NCI-H1694 treated with DMSO at 0.1 percent for 48 hours (cell line): ENCODE measurements around the gene IQSEC1.

Experiments used
- DNase-seq: peaks from one replicate; lab custom pipeline; 2025; lab: John Stamatoyannopoulos, UW

IQSEC1 gene

DNA sequence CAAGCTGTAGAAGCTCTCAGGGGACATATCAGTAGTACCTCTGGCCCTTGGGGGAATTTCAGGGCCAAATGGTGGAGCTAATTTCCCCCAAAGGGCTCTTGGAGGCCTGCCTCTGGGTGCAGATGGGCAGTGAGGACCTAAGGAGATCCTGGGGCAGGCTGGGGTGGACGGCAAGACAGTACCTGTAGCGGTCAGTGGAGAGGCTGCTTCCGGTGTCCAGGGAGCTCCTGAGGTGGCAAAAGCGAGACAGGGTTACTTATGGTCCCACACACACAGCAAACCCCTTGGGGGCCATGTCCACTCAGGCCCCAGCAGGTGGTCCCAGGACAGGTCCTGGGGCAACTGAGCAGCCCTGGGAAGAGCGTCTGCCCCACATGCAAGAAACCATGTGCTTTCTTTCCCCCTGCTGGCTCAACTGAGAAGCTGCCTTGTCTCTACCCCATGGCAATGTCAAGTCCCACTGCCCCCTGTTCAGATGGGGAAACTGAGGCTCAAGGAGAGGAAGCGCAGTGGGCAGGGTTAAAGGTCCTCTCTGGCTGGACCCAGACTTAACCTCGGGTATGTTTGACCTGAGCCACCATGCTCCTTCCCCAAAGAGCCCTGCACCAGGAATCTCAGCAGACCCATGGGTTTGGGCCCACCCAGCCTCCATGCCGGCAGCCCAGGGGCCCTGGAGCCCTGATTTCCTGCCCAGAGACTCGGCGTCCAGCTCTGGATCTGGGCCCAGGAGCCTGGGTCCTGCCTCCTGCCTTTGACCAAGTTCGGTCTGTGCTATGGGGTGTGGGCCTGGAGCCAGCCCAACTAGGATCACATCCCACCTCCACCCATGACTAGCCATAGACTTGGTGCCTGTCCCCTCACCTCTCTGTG is 25.7 kb downstream of the IQSEC1 start:
- DNase-seq: no peak

DNA sequence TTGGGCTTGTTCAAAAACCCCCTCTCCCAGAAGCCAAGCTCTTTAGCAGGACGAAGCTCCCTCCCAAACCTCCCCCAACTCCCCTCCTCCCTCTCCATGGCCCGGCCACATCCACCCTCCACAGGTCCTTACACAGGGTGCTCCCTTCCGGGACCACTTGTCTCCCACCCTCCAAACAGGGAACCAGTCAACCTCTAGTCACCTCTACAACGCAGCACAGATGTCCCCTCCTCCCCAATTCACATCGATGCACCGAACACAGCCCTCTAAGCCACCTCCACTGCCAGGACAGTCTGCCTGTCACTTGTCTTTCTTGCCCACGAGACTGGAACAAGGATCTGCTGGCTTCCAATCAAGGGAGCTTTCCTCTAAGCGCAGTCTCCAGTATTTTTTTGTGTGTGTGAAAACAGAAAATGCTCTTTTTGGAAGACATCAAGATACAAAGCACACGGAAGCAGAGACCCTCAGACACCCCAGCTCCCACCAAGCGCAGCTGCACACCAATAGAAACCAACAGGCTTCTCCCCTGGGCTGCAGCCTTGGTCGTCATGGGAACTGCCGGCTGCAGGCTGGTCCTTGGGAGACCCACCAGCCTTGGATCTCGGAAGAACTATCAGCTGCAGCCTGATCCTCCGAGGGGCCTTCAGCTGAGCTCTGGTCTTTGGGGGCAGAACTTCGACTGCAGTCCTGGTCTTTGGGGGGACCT is 26.5 kb downstream of the IQSEC1 start:
- DNase-seq: no peak

DNA sequence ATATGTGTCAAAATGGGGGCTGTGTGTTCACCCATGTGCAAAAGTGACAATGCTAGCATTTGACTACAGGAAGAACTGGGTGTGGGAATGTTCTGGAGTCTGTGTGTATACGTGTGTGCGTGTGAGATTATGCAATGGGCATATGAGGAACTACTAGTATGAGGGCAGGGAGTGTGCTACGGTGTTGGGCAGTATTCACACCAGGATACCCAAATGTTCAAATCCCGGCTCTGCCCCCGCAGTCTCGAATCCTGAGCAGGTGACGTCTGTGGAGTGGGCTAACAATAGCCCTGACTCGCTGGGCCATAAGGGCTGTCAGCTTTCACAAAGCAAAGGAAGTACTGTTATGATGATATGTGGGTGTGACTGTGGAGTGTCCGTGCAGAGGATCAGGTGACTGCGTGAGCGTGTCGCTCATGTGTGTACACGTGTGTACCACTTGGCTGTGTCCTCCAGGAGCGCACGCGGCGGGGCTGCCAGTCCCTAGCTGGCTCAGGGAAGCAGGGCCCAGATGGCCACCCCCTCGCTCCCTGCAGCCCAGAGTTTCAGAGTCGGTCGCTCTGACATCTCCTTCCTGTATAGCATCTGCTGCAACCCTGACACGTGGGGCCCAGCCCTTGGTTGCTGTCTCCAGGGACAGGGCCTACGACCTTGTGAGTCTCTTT is 27.2 kb downstream of the IQSEC1 start:
- peak; percentile 27 for DNase-seq

DNA sequence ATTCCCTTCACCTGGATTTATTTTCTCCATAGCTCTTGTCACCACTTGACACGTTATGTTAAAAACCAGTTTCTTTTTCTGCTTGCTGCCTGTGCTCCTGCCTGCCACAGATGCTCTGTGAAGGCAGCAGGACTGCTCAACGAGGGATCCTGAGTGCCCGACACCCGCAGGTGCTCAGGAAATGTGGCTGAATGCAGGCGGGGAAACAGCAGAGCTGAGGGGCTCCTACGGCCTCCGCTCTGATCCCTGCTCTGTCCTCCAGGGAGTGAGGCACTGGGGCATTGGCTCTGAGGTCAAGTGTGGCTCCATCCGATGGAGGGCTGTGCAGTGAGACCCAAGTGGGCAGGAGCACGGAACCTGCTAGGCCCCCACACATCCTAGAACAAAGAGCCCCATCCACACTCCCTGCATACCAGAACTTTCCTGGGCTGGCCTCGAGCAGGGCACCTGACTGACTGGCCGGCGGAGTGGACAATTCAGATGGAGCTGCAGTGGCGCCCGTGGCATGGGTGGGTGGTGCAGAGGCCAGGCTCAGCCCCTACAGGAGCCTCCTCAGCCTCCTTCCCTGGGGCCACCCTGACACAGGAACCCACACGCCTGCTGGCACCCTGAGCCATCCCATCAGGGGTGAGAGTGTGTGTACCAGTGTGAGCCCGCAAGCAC is 27.9 kb downstream of the IQSEC1 start:
- no peak for DNase-seq

DNA sequence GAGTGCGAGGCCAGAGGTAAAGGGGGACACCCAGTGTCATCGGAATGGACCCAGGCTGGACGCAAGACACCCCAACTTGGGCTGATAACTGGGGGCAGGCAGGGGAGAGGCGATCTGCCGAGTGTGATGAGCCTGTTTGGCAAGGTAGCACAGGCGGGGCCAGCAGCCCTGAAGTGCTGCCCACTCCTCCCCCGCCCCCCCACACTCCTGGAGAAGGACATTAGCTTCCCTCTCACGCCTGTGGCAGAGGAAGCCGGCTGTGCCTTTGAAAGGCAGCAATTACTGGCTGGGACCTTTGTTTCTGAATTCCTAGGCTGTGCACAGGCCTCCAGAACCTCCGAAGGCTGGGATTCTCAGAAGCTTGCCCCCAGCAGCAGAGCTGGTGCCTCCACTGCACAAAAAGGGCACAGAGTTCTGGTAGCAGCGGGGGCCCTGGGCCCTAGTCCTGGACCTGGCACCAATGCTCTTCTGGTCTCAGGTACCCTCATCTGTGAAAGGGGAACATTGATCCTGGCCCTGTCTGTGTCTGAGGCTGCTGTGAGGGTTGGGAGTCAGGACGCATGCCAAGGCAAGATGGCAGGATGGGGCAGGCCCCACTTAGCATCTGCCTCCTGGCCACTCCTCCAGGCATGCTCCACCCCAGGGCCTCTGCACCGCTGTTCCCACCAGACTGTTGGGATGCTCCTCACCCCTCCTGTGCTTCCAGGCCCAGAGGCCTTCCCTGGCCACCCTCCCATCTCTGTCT is 28.6 kb downstream of the IQSEC1 start:
- peak; percentile 39 for DNase-seq

DNA sequence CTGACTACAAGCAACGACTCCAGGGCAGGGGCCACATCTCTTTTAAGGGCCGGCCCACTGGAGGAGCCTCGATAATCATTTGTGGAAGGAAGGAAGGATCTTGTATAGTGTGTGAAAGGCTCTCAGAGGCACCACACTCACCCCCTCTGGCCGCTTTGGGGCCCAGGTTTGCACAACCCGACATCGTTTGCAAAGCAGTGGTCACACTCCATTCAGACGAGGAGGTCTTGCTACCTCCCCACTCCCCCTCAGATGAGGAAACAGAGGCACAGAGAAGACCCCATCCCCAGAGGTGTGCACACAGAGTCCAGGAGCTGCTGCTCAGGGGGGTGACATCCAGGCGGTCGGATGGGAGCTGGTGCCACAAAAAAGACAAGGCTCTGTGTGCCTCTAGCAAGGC is 29.6 kb downstream of the IQSEC1 start:
- DNase-seq: no peak

DNA sequence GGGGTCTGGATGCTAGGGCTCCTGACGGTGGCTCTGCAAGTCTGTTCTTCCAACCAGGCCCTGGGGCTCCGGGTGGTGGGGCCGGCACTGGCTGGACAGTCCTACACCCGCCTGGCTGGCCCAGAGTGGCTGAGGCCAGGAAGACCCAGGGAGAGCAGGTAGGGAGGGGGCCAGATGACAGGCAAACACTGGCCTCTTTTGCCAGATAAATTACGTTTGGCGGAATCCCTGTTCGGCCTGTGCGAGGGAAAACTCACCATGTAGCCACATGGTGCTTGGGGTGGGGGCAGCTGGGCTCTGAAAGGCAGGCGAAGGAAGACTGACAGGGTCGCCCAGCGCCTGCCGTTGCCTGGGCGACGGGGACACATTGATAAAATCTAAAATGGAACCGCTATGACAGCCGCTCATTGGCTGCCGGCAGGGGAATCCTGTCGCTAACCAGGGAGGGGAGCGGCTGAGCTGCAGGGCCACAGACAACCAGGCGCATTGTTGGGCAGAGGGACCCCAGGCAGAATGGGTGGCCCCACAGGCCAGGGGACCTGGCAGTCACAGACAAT is 30.4 kb downstream of the IQSEC1 start:
- no peak for DNase-seq

DNA sequence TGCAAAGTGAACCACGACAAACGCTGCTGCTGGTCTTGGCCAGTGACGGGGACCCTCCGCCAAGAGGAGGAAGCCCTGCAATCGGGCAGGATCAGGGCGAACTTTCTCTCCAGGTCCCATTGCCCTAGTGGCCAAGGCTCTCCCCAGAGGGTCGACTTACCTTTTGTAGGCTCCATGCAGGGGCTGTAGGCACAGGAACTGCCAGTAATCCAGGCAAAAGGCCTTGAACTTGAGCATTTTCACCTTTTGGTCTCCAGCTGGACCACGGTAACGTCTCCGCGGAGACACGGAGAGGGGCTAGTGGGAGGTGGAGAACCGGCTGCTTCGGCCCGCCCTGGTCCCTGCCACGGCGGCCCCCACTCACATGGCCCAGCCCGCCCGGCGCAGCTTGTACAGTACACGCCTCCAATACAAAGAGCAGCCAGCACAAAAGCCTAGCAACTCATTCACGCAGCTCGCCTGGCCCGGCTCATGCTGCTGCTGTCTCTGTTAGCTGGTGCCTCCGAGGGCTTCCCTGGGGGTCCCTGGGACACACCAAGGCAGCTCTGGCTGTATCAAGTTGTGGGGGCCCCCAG is 31.0 kb downstream of the IQSEC1 start:
- no peak for DNase-seq

DNA sequence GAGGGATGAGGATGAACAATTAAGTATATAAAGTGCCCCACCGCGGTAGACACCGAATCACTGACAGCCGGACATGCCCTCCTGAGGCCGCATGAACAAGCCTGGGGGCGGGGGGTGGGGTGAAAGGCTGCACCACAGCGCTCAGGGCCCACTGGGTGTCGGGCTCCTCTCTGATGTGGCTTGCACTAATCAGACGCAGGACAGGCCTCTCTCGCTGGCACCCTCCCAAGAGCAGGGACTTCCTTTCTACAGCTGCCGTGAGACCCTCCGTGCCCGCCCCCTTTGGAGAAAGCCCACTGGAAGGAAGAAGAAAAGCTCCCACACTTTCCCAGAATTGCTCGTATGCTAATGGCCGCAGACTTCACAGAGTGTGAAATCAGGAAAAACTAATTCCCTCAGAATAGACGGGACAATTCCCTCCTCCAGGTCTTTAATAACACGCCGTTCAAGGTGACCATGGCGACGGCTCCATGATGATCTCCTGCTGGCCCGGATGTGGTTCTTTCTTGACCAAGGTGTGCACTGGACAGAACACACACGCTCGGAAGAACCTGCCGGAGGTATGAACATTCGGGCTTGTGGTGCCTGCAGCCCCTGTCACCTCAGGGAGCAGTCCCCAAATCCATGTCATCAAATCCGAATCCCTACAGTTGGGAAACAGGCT is 32.0 kb downstream of the IQSEC1 start:
- no peak for DNase-seq

DNA sequence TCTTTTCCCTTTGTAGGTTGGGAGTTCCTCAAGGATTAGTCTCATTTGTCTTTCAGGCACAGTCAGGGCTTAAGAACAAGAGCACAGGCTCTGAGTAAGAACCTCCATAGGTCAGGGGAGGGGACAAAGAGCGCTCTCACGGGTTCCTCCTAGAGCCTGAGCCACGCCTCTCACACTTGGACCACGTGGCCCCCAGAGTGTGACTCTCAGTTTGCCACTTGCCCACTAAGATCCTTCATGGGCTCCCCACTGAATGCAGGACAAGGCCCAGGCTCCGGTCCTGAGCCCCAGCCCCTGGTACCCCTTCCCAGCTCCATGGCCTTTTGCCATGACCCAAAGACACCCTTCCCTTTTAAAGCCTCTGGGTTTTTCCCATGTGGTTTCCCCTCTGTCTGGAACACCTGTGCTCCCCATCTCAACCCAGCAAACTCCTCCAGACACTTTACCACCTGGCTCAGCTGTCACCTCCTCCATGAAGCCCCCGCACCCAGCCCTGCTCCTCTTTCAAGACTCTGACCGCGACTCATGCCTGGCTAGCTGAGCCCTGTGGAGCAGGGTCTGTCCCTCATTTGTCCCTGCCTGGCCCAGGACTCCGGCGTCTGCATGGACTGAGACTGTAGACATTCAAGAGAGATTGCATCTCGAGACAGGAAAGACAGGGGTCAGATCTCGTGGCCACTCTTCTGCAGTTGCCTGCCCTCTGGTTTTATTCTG is 32.7 kb downstream of the IQSEC1 start:
- no peak for DNase-seq

DNA sequence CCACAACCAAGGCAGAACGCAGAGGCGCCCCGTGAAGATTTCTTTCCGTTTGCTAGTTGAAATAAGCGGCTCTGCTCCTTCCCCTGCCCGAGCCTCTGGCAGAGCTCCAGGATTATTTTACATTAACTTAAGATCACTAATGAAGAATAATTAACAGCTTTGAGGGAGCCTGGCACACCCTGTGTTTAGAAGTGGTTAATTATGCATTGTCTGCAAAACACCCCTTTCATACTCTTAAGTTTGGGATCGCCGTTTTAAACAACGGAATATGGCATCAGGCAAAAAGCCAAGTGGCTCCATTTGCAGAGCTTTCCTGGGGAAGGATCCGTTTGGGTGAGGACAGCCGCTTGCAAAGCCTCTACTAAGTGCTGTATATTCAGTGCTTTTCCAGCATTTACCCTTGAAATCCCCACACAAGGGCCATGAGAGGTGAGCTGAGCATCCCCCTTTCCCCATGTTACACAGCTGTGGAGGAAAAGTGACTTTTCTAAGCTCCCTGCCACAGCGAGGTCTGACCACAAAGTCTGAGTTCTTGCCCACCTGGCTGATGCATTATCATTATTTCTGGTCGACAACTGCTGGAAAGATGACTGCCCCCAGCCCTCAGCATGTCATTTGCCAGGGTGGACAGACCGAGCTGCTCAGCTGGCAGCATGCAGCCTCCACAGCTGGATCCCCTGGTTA is 33.9 kb downstream of the IQSEC1 start:
- no peak for DNase-seq

DNA sequence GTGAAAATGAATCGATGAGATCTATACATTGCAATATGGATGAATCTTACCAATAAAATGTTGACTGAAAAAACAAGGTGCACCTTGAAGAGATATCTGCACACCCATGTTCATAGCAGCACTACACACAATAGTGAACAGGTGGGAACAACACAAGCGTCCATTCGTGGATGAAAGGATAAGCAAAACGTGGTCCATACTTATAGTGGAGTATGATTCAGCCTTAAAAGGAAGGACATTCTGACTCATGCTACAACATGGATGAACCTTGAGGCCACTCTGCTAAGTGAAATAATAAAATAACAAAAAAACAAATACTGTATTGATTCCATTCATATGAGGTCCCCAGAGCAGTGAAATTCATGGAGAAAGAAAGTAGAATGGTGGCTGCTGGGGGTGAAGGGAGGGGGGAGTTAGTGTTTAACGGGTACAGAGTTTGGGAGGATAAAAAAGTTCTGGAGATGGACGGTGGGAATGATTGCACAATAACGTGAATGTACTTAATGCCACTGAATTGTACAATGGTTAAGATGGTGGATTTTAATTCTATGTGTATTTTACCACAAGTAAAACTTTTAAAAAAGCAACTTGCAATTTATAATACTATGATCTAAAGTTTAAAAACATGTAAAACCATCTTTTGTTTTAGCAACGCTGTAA is 35.6 kb downstream of the IQSEC1 start:
- DNase-seq: no peak

DNA sequence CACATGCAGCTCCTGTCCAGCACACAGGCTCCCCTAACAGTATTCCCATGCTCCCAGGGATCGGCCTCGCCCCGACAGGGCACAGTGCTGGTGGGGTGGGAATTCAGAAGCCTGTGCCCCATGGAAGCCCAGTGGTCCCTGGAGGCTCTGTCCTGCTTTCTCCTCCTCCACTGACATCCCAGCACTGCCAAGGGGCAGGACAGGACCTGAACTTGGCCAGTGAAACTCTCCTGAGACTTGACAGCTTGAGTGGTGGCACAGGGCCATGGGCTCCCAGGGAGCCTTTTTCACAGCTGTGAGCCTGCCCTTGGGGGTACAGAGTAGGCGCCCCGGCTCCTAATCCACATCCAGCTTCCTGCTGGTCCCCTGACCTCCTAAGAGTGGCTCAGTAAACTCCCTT is 38.4 kb downstream of the IQSEC1 start:
- DNase-seq: no peak

DNA sequence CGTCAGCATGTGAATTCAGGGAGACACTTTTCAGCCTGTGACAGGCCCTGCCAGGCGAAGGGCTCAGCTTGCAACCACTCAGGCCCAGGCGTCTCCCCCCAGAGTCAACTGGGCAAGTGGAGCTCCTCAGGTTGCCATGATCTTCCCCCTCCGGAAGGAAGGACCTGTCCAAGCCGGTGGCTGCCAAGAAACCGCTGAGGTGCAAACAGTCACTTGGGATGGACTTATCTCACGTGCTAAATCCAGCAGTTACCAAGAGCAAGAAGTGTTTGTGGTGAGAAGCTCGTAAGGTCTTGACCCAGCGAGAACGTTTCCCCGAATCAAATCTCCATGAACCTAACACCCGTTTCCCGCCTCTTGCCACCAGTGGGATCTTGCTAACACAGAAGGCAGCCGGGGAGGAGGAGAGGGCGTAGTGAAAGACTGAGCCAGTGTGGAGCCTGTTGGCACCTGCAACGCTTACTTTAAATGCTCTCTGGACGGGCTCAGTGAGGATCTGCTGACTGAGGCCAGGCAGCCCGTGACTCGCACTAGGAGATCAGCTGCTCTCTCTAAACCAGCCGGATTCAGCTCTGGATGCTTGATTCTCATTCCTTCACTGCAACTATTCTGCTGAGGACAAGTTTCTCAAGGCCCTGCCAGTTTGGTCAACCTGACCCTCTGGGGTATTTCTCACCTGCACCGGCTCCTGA is 39.0 kb downstream of the IQSEC1 start:
- DNase-seq: no peak

DNA sequence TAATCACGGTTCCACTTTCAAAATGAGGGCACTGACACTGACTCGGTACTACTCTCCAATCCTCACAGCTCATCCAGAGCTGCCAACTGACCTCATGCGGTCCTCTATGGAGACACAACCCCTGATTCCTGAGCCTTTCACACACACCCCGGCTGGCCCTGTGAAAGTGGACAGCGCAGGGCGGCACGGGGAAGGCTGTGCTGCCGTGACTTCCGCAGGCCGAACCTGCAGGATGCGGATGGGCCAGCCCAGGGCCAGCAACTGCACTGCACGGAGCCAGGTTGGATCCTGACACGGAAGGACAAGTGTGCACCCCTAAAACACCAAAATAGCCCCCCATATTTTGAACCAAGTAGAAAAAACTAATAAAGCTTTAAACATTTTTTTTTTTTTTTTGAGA is 41.0 kb downstream of the IQSEC1 start:
- no peak for DNase-seq

DNA sequence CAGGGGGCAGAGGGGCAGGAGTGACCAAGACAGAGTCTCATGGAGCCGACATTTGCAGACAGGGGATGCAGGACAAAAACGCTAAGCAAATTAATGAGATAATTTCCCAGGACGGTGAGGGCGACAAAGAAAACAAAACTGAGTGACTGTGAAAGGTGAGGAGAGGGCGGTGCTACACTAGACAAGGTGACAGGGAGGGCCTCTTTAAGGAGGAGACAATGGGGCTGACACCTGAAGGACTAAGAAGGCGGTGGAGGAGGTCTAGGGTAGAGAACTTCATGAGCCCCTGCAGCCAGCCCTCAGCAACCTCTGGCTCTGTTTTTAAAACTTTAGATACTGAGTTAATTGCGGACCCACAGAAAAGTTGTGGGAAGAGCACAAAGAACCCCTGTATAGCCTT is 41.6 kb downstream of the IQSEC1 start:
- DNase-seq: no peak

DNA sequence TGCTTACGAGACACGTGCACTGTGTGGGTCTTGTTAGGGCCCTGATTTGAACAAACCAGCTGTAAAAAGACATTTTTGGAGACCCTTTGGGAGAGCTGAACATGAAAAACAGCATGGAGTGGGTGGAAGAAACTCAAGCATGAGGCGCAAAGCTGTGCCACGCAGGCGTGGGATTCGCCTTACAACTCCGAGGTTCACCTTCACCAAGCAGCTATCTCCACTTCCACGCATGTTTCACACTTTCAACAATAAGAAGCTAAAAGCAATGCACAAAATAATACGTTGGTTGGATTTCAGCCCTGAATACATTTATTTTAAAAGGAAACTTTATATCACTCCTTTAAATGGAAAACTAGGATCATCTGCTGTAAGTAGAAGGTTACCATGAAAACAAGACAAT is 42.5 kb downstream of the IQSEC1 start:
- DNase-seq: no peak
